Measurements from ENCODE around the gene WWOX. TPM values are rescaled to one million over a fixed set of nuclear protein-coding genes. Genes with fewer than 3 reads are reported as not detected.

The WWOX gene
- total and polyA plus RNA-seq, 2 of the 4 experiments (the other 2 are of a cell fraction) = 2.7 to 5.4 TPM

DNA sequence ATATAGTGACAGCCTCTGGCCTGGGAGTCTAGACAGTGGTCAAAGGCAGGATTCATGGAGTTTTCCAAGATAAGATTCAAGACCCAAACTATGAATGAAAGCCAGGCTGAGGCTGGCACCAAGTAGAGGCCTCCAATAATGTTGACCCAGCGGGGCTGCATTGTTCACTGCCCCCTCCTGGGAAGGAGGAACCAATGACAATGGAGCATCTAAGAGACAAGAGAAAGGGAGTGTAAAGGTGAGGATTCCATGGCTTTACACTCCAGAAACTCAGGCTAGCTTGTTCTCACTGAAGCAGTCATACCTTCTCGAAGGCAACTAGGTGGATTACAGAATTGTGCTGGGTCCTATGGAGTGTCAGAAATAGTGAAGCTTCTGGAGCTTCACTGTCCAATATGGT lies 380.3 kb downstream of the WWOX start:
- BruUV-seq (replicated peaks) = no TSS peak
- no peak overlapping the region for H3K27ac ChIP-seq (ENCODE audit: insufficient read depth, low read length)
- no peak overlapping the region for H2AK9ac ChIP-seq (replicated peaks; ENCODE audit: low read depth, low read length, poor library complexity)
- ChIA-PET CTCF (no interaction called here), POLR2A (ENCODE audit: unreplicated experiment) (no interaction called here)
- no peak overlapping the region for H3K23ac ChIP-seq (ENCODE audit: low read depth, low read length)
- ATAC-seq (ENCODE audit: low read depth) (no peak), DNase-seq (no peak)
- intact Hi-C loops (cut with micrococcal nuclease) (no loop called here), dilution Hi-C loops (cut with HindIII; ENCODE audit: low sequenced_read_pairs, unreplicated experiment) (no loop called here), in situ Hi-C loops (cut with MboI; ENCODE audit: low sequenced_read_pairs) (no loop called here)
- no peaks in the 10 kb centered on the region for H4K20me1 ChIP-seq (ENCODE audit: insufficient read depth, low read length)
- H2AFZ ChIP-seq (replicated peaks; ENCODE audit: low read length, poor library complexity) = no peak overlapping the region
- H3K4me2 ChIP-seq (ENCODE audit: low read depth, low read length) = no peak overlapping the region
- no peak overlapping the region for H3K18ac ChIP-seq (ENCODE audit: low read depth, low read length)
- H3K79me1 ChIP-seq (ENCODE audit: low read depth in 1 of 2, low read length in 2 of 2) = no peaks in the 10 kb centered on the region
- H3K9me3 ChIP-seq (ENCODE audit: control insufficient read depth, insufficient read depth, low read length) = peaks cover 8% of the 10 kb centered on the region
- no peaks in the 10 kb centered on the region for H3K27me3 ChIP-seq (ENCODE audit: control insufficient read depth, insufficient read depth, low read length)
- H2BK120ac ChIP-seq (ENCODE audit: low read depth, low read length) = no peak overlapping the region
- no peak overlapping the region for H3K56ac ChIP-seq (ENCODE audit: extremely low read depth, insufficient read depth, low read length)
- no CpG with 5 or more reads among the region's 2 CpGs for WGBS, 2 experiments (ENCODE audit: extremely low coverage in 2 of 2, insufficient read length in 1 of 2)
- no peak overlapping the region for H2BK5ac ChIP-seq (ENCODE audit: low read depth, low read length, poor library complexity, severe bottlenecking)
- H3K4ac ChIP-seq (ENCODE audit: low read depth, low read length) = no peak overlapping the region
- no peak overlapping the region for H3K14ac ChIP-seq (replicated peaks; ENCODE audit: low read depth, low read length)
- no peaks in the 10 kb centered on the region for H3K4me1 ChIP-seq (ENCODE audit: control insufficient read depth, insufficient read depth, low read length)
- no peak overlapping the region for H2BK15ac ChIP-seq (ENCODE audit: low read depth, low read length)
- no peaks in the 10 kb centered on the region for H3K36me3 ChIP-seq (ENCODE audit: control insufficient read depth, insufficient read depth, low read length)
- no peak overlapping the region for H4K5ac ChIP-seq (ENCODE audit: low read depth, low read length)
- no peak overlapping the region for H4K91ac ChIP-seq (ENCODE audit: insufficient read depth, low read depth, low read length)
- H3K9me1 ChIP-seq (ENCODE audit: insufficient read depth, low read length) = no peaks in the 10 kb centered on the region
- TF ChIP-seq MAFK (IDR thresholded peaks at IDR 0.05; ENCODE audit: low read depth, low read length) (no peak), RCOR1 (IDR thresholded peaks at IDR 0.05; ENCODE audit: insufficient replicate concordance, low read length) (no peak), RAD21 (IDR thresholded peaks at IDR 0.05; ENCODE audit: low read length) (no peak)
- TF ChIP-seq, protein P1, sequence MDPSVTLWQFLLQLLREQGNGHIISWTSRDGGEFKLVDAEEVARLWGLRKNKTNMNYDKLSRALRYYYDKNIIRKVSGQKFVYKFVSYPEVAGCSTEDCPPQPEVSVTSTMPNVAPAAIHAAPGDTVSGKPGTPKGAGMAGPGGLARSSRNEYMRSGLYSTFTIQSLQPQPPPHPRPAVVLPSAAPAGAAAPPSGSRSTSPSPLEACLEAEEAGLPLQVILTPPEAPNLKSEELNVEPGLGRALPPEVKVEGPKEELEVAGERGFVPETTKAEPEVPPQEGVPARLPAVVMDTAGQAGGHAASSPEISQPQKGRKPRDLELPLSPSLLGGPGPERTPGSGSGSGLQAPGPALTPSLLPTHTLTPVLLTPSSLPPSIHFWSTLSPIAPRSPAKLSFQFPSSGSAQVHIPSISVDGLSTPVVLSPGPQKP (IDR thresholded peaks at IDR 0.05; ENCODE audit: borderline replicate concordance, low read depth, low read length) = no peak
- no peak overlapping the region for H2AK5ac ChIP-seq (ENCODE audit: low read depth, low read length)
- no peak overlapping the region for H4K8ac ChIP-seq (ENCODE audit: low read depth in 2 of 2, low read length in 2 of 2)
- H3K4me3 ChIP-seq (ENCODE audit: insufficient read depth, low read depth, low read length) = no peak overlapping the region
- no peak overlapping the region for H2BK20ac ChIP-seq (ENCODE audit: low read depth, low read length)
- H3K9ac ChIP-seq (ENCODE audit: low read depth, low read length) = no peak overlapping the region
